Thymus (tissue), 11 donors: Measurements from ENCODE around the gene FAF1. TPM values are rescaled to one million over a fixed set of nuclear protein-coding genes. Genes with fewer than 3 reads are reported as not detected.

Experiments
- DNase-seq, 9 donors: peaks; one replicate each; pipeline ENCODE4 v3.0.0-alpha.2; 2013; ENCODE audit warnings: low spot score in 9 of 9, low read depth in 6 of 9, missing footprints in 1 of 9
- H3K27ac ChIP-seq, 2 donors: one replicate each; pipeline ENCODE4 v1.5.1; 2013; ENCODE audit warnings: control low read depth in 1 of 2, low read depth in 1 of 2, low read length in 1 of 2, mild to moderate bottlenecking in 1 of 2, moderate library complexity in 1 of 2
- H3K27me3 ChIP-seq, 2 donors: one replicate each; pipeline ENCODE4 v1.5.1; 2013; ENCODE audit warnings: low read length in 1 of 2; ENCODE audit not compliant: control insufficient read depth in 2 of 2, insufficient read depth in 1 of 2
- H3K36me3 ChIP-seq, 2 donors: one replicate each; pipeline ENCODE4 v1.5.1; 2013; ENCODE audit warnings: low read length in 1 of 2, mild to moderate bottlenecking in 1 of 2, moderate library complexity in 1 of 2; ENCODE audit not compliant: control insufficient read depth in 2 of 2, insufficient read depth in 2 of 2
- H3K4me1 ChIP-seq, 2 donors: one replicate each; pipeline ENCODE4 v1.5.1; 2013; ENCODE audit warnings: low read length in 2 of 2; ENCODE audit not compliant: control insufficient read depth in 2 of 2, insufficient read depth in 2 of 2
- H3K4me3 ChIP-seq, 2 donors: one replicate each; pipeline ENCODE4 v1.5.1; 2013; ENCODE audit warnings: low read length in 2 of 2, control low read depth in 1 of 2, mild to moderate bottlenecking in 1 of 2
- H3K9me3 ChIP-seq, 2 donors: one replicate each; pipeline ENCODE4 v1.5.1; 2013; ENCODE audit warnings: low read length in 1 of 2, mild to moderate bottlenecking in 1 of 2; ENCODE audit not compliant: control insufficient read depth in 2 of 2, insufficient read depth in 1 of 2
- WGBS: extraction: QIAGEN DNeasy Blood & Tissue Kit; methylation state at CpG from one replicate; pipeline ENCODE4 v1.1.7; 2013; 5-methylcytosine and 5-hydroxymethylcytosine counted together
- polyA plus RNA-seq: library from polyadenylated mRNA; stranded (reverse); fragments of 200-250 nt; gene quantifications from one replicate; pipeline ENCODE4 v1.2.3, GENCODE V29; 2013
- total RNA-seq: library from RNA; stranded (reverse); fragments of 120-200 nt; gene quantifications from one replicate; pipeline ENCODE4 v1.2.4, GENCODE V29; 2013
- donor health status: healthy.

The FAF1 gene
- total and polyA plus RNA-seq, 2 donors: 39.1 to 66.3 TPM

DNA sequence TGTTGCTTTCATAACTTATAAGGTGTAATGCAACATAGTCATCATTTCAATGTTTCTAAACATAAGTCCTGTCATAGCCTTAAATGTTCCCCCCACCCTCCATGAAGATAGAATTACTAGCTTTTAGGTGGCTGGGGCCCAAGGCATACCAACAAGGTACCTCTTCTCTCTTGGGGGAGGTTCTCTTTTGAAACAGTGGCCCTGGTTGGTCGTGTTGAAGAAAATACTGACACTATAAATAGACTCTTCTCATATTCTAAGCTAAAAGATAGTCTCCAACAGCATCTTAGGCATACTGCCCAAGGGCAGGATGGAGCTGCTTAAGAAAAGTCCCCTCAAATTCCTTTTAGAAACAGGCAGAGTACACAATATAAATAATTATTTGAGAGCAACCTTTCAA, 255.0 kb downstream of the FAF1 start:
- H3K4me1 ChIP-seq: no peaks in the 10 kb centered on the region
- DNase-seq: no peak
- WGBS: 56% methylated on average over 1 of the region's 1 CpG
- no peaks in the 10 kb centered on the region for H3K27me3 ChIP-seq
- H3K36me3 ChIP-seq: no peaks in the 10 kb centered on the region
- H3K27ac ChIP-seq: no peak overlapping the region
- H3K9me3 ChIP-seq: no peaks in the 10 kb centered on the region
- no peak overlapping the region for H3K4me3 ChIP-seq

DNA sequence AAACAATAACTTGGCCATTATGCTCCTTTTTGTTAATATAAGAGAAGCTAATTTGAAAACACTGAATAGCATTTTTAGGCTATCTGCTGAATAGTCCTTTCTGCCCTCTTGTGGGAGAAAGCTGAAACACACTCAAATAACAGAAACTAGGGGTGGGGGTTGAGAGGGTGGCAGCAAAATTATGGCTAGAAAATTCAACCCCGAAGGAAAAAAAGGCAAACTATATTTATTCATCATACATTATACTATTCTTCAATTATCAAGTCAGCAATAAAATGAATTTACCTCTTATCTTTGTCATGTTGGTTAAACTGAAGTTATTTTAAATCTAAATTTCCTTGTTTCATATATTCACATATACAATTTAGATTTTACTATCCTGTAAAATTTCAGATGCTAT, 255.9 kb downstream of the FAF1 start:
- Histone ChIP-seq H3K4me1 (no peaks in the 10 kb centered on the region), H3K27ac (no peak overlapping the region), H3K4me3 (no peak overlapping the region), H3K27me3 (no peaks in the 10 kb centered on the region), H3K36me3 (no peaks in the 10 kb centered on the region), H3K9me3 (no peaks in the 10 kb centered on the region)
- peak in 7 of 9 donors; percentile 8 to 50 (median 19) for DNase-seq
- WGBS: 57% methylated on average over 1 of the region's 1 CpG

DNA sequence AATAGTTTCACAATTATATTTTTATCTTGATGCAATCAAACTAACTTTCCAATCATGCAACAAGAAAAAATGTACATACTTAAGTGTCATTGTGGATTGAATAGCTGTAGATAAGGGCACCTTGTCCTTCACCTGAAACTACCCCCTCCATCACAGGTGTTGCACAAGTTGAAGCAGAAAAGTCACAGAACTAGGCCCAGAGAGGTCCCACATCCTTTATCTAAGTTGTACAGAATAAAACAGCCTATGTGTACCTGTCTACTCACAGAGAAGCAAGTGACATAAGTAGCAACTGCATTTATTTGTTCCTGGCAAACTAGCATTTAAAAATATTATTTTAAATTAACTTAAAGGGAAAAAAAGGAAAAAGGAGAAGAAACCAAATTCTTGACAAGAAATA, 256.8 kb downstream of the FAF1 start:
- no peak for DNase-seq
- H3K27me3 ChIP-seq: no peaks in the 10 kb centered on the region
- H3K27ac ChIP-seq: no peak overlapping the region

DNA sequence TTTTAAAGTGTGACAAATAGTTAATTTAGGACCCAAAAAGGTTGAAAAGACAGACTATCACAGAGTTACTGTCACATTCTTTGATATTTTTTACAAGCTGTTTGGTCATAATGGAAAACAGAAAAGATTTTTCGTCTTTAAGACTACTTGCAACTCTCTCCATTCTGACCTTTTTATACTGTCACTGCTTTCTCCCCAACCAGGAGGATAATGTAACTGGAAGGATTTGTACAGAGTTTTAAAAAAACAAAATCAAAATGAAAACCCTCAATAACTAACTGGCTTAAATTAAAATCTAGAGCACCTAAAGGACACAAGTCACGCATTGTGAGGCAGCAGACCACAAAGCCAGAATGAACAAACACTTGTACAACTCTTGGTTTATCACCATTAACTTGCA, 257.7 kb downstream of the FAF1 start:
- Histone ChIP-seq H3K27ac (no peak overlapping the region), H3K4me1 (no peaks in the 10 kb centered on the region), H3K4me3 (no peak overlapping the region), H3K9me3 (no peaks in the 10 kb centered on the region), H3K36me3 (no peaks in the 10 kb centered on the region), H3K27me3 (no peaks in the 10 kb centered on the region)
- WGBS: 98% methylated on average over 2 of the region's 2 CpGs
- no peak for DNase-seq

More for the DNA sequence above, 256.8 kb downstream of the FAF1 start:
- Histone ChIP-seq H3K4me1 (no peaks in the 10 kb centered on the region), H3K4me3 (no peak overlapping the region), H3K36me3 (no peaks in the 10 kb centered on the region), H3K9me3 (no peaks in the 10 kb centered on the region)

DNA sequence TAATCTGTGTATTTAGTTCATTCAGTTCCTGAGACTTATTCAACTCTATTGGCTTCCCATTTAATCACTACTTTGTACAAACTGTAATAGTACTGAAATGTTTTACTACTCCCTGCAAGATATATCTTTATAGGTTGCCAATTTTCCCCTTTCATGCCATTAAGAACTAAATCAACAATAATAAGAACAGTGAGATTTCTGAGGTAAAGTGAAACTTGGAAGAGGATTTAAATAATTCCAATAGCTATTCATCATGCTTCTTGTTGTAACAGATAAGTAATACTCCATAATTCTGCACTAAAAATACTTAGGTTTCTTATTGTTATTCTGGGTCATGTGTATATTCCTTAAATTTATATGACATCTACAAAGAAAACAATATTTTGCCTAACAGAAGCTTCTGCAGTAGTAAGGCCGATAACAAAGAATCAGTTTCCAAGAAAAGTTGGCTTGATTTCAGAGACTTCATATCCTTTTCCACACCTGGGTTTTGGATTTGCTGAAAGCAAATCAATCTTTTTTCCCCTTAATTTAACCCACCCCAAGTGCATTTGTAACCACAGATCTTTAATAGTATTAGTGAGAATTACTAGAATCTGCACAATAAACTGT, 258.3 kb downstream of the FAF1 start:
- no peak for DNase-seq

DNA sequence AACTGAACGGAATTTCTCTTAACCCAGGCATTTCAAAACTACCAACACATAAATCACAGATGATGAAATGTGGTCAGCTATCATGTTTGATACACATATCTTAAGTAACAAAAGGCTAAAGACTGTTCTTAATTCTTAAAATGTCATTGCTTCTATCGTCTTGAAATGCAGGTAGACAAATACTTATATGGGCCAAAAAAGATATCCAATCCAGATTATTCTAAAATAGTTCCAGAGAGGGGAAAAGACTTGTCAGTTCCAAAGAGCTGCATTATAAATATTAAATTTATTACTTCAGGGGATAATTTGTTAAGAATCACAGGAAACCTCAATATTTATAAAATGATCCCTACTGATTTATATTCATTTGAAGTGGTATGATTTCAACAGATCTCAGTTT, 259.4 kb downstream of the FAF1 start:
- no peak for DNase-seq
- no peak overlapping the region for H3K27ac ChIP-seq
- H3K9me3 ChIP-seq: no peaks in the 10 kb centered on the region
- H3K4me1 ChIP-seq: no peaks in the 10 kb centered on the region
- 94% methylated on average over 2 of the region's 2 CpGs for WGBS
- no peaks in the 10 kb centered on the region for H3K27me3 ChIP-seq
- H3K36me3 ChIP-seq: no peaks in the 10 kb centered on the region
- no peak overlapping the region for H3K4me3 ChIP-seq

More for the DNA sequence above, 258.3 kb downstream of the FAF1 start:
- Histone ChIP-seq H3K27me3 (no peaks in the 10 kb centered on the region), H3K9me3 (no peaks in the 10 kb centered on the region), H3K27ac (no peak overlapping the region), H3K36me3 (no peaks in the 10 kb centered on the region), H3K4me3 (no peak overlapping the region), H3K4me1 (no peaks in the 10 kb centered on the region)
- WGBS: 94% methylated on average over 1 of the region's 1 CpG

DNA sequence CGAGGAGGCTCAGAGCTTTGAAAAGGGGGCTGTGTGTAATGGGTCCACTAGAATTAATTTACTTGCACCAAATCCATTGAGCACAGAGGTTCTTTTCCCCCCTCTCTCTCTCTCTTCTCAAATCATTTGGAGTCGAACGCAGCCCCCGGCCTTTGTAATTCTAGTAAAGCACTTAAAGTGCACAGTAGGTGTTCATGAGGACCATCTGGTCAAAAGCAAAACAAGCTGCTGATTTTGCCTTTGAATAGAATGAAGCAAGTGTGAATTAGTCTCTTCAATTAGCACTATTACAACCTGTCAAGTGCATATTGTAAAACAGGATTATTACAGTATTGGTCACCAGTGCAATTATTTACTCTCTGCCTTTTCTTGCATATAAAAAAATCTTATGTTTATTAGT, 259.9 kb downstream of the FAF1 start:
- no peak overlapping the region for H3K27ac ChIP-seq
- no peak for DNase-seq
- H3K4me1 ChIP-seq: no peaks in the 10 kb centered on the region
- H3K9me3 ChIP-seq: no peaks in the 10 kb centered on the region
- 96% methylated on average over 4 of the region's 4 CpGs for WGBS
- no peaks in the 10 kb centered on the region for H3K27me3 ChIP-seq
- no peaks in the 10 kb centered on the region for H3K36me3 ChIP-seq
- no peak overlapping the region for H3K4me3 ChIP-seq

DNA sequence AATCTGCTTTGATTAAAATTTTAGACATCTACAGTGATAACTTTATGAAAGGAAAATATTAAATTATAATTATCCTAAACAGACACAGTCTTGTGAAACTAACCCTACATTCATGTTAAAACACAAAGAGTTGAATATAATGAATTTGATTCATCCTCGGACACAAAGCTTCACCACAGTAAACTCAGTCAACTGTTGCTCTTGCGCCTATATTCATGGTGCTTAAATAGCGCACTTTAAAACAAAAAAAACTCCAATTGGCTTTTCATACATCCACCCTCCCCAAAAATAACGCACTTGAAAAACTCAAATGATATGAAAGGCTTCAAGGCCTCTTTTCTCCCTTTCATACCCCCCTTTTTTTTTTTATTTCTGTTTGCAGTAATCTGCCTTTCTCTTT, 260.3 kb downstream of the FAF1 start:
- Histone ChIP-seq H3K36me3 (no peaks in the 10 kb centered on the region), H3K4me1 (no peaks in the 10 kb centered on the region), H3K4me3 (no peak overlapping the region), H3K9me3 (no peaks in the 10 kb centered on the region), H3K27ac (no peak overlapping the region), H3K27me3 (no peaks in the 10 kb centered on the region)
- no peak for DNase-seq
- 98% methylated on average over 4 of the region's 4 CpGs for WGBS

DNA sequence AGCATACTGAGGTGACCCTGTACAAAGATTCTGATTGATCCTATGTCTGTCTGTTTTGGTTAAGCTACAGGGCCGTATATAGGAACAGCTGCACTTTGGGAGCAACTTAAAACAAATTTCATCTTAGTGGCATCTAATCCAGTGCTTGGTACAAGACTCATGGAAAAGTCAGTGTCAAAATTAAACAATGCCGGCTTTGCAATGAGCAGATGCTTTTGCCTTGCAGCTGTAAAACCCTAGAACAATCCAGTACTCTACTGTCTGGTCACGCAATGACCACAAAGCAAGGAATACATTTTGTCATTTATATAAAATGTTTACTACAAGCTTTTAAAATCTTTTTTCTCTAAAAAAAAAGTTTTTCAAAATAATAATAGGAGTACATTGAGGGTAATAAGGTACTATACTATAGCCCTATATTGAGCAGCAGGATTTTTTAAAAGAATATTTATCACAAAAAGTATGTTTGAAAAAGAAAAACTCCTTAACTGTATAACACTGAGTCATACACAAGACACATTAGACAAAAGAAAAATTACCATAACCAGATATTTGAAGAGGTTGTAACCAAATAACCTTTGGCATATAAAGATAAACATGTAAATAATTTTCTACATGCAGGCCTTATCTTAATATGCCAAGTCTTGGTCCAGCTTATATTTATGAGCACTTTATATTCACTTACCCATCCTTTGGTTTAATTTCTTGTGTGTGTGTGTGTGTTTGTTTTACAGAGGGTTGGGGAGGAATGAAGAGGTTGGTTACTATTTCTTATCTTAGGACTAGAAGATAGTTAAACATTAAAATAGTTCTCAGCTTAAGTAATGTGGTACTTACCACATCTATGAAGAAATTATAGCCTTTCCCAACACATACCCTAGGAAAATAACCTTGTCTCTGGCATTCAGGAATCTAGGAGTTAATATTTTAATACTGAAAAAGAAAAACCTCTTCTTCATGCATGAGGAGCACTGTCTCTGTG, 262.3 kb downstream of the FAF1 start:
- Histone ChIP-seq H3K36me3 (no peaks in the 10 kb centered on the region), H3K27me3 (no peaks in the 10 kb centered on the region), H3K4me3 (no peak overlapping the region), H3K9me3 (no peaks in the 10 kb centered on the region), H3K4me1 (no peaks in the 10 kb centered on the region), H3K27ac (no peak overlapping the region)
- no peak for DNase-seq
- over 99% methylated on average over 3 of the region's 3 CpGs for WGBS
